ENCODE data around the gene REM2.

DNA sequence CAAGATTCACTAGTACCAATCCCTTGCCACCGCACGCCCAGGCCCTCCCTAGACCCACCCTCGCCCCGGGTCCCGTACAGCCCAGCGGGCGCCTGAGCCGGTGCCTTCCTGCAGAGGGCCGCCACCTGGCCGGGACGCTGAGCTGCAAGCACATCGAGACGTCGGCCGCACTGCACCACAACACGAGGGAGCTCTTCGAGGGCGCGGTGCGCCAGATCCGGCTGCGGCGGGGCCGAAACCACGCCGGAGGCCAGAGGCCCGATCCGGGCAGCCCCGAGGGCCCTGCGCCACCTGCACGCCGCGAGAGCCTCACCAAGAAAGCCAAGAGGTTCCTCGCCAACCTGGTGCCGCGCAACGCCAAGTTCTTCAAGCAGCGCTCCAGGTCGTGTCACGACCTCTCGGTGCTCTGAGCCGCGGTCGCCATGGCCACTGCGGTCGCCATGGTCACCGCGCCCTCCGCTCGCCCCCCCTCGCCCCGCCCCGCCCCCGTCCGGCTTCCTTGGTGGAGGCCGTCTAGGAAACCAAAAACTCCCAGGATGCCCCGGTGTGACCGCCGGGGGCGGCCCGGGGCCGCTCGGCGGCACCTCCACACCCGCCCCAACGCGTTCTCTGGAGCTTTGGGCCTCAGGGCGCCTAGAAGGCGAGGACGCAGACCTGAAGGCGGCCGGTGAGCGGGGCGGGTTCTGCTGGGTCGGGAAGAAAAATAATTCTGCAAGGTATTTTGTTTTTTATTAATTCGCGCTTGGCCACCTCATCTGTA lies 3.7 kb downstream of the REM2 start:
- TF ChIP-seq CTCF (conservative IDR thresholded peaks at IDR 0.05; ENCODE audit: low read depth, low read length) = no peak; the same call in 1 of the 2 replicates
- TF ChIP-seq EZH2phosphoT487 (IDR thresholded peaks at IDR 0.05; ENCODE audit: borderline replicate concordance, low read length) = no peak
- no peak for TF ChIP-seq EZH2 (IDR thresholded peaks at IDR 0.05; ENCODE audit: low read length, unreplicated experiment)
